Measurements from ENCODE around the gene NSUN7.
A peak's percentile ranks its signal among the peaks of the same experiment; 100 is the strongest.

The NSUN7 gene

DNA sequence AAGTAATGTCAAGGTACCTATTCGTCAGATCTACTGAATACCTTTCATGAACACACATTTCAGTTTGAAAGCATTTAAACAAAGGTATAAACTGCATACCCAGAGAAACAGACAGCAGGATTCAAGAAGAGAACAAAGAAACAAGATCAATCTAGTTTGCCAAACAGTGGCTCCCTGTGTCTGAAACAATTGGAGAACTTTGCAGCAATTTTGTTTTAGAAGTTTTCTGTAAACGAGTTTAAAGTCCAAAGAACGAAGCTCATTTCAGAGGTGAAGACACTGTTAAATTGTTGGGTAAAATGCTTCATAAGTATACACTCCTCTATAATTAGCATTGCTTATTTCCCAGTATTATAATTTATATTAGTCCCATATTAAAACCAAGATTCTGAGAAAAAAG is 21.4 kb upstream of the NSUN7 start:
- Mint-ChIP-seq H3K36me3 (ENCODE audit: low read depth) (no peaks in the 10 kb centered on the region), H3K9me3 (no peaks in the 10 kb centered on the region), H3K27ac (no peak overlapping the region), H3K27me3 (peaks cover 6% of the 10 kb centered on the region), H3K4me1 (ENCODE audit: low read depth) (peaks cover 18% of the 10 kb centered on the region), H3K4me3 (no peak overlapping the region)

- Mint-ChIP-seq H3K27ac (no peak overlapping the region), H3K4me1 (ENCODE audit: low read depth) (peaks cover 18% of the 10 kb centered on the region), H3K36me3 (ENCODE audit: low read depth) (no peaks in the 10 kb centered on the region), H3K27me3 (peaks cover 6% of the 10 kb centered on the region), H3K9me3 (no peaks in the 10 kb centered on the region), H3K4me3 (no peak overlapping the region)
Observed at GRCh38 chr4:40729555-40729954, 20.2 kb upstream of the NSUN7 start.

DNA sequence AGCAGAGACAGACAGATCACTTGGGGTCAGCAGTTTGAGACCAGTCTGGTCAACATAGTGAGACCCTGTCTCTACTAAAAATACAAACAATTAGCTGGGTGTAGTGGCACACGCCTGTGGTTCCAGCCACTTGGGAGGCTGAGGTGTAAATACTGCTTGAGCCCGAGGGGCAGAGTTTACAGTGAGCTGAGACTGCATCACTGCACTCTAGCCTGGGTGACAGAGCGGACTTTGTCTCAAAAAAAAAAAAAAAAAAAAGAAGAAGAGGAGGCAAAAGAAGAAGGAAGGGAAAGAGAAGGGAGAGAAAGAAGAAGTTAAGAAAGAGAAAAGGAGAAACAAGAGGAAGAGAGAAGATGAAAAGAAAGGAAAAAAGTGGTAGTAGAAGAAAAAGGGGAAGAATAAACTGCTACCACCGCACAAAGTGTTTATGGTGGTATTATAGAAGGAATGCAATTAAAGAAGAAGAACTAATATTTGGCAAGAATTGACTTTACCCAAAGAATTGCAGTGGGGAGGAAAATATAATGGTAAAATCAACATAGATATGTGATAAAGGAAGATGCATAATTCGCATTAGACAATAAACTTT is 19.6 kb upstream of the NSUN7 start:
- no peaks in the 10 kb centered on the region for H3K36me3 Mint-ChIP-seq (ENCODE audit: low read depth)
- no peaks in the 10 kb centered on the region for H3K9me3 Mint-ChIP-seq
- H3K27me3 Mint-ChIP-seq: peaks cover 11% of the 10 kb centered on the region
- no peak overlapping the region for H3K27ac Mint-ChIP-seq
- no peak overlapping the region for H3K4me3 Mint-ChIP-seq
- peaks cover 18% of the 10 kb centered on the region for H3K4me1 Mint-ChIP-seq (ENCODE audit: low read depth)

DNA sequence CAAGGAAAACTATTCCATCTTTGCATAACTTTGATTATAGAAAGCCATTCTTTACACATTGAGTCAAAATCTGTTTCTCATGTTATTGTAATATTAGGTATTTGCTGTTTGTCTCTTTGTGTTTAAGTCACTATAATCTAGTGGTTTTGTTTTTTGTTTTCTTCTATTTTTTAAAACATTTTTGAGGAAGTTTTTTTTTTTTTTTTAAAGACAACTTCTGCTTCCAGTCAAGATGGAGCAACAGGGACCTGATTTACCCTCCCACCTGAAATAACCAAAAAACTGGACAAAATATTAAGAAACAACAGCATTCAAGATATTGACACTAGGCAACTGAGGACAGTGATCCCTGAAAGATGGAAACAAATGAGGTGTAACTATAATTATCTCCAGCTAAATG is 18.4 kb upstream of the NSUN7 start:
- peak overlapping the region; percentile 19 for H3K27ac Mint-ChIP-seq
- no peaks in the 10 kb centered on the region for H3K36me3 Mint-ChIP-seq (ENCODE audit: low read depth)
- peaks cover 11% of the 10 kb centered on the region for H3K27me3 Mint-ChIP-seq
- peaks cover 18% of the 10 kb centered on the region for H3K4me1 Mint-ChIP-seq (ENCODE audit: low read depth)
- H3K4me3 Mint-ChIP-seq: no peak overlapping the region
- H3K9me3 Mint-ChIP-seq: no peaks in the 10 kb centered on the region

GRCh38 chr4:40731792-40732245 is 17.9 kb upstream of the NSUN7 start:
- Mint-ChIP-seq H3K36me3 (ENCODE audit: low read depth) (no peaks in the 10 kb centered on the region), H3K27me3 (peaks cover 11% of the 10 kb centered on the region), H3K4me1 (ENCODE audit: low read depth) (peaks cover 18% of the 10 kb centered on the region), H3K9me3 (no peaks in the 10 kb centered on the region), H3K4me3 (no peak overlapping the region), H3K27ac (peak overlapping the region; percentile 19)

- Mint-ChIP-seq H3K27ac (no peak overlapping the region), H3K9me3 (no peaks in the 10 kb centered on the region), H3K4me3 (no peak overlapping the region), H3K36me3 (ENCODE audit: low read depth) (no peaks in the 10 kb centered on the region), H3K27me3 (peaks cover 12% of the 10 kb centered on the region), H3K4me1 (ENCODE audit: low read depth) (peaks cover 18% of the 10 kb centered on the region)
Observed at GRCh38 chr4:40733752-40734151, 16.0 kb upstream of the NSUN7 start.

DNA sequence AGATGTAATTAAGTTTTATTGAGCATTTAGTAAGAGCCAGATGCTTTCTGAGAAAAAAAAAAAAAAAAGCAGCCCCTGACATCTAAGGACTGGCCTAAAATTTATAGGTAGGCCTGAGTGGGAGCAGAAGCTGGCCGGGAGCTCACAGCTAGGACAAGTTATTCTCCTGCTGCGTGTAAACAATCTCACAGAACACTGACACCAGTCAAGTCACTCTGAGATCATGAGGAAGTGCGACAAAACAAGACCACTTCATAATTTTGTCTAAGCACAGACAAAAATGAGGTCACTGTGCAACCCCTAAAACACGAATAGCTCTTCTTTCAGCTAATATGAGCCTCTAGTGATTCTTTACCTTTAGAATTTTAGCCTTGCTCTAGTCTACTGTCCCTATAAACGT is 15.3 kb upstream of the NSUN7 start:
- Mint-ChIP-seq H3K9me3 (no peaks in the 10 kb centered on the region), H3K36me3 (ENCODE audit: low read depth) (no peaks in the 10 kb centered on the region), H3K4me3 (no peak overlapping the region), H3K4me1 (ENCODE audit: low read depth) (peaks cover 18% of the 10 kb centered on the region), H3K27me3 (peaks cover 12% of the 10 kb centered on the region), H3K27ac (no peak overlapping the region)

- Mint-ChIP-seq H3K4me3 (no peak overlapping the region), H3K36me3 (ENCODE audit: low read depth) (no peaks in the 10 kb centered on the region), H3K9me3 (no peaks in the 10 kb centered on the region), H3K27me3 (peaks cover 14% of the 10 kb centered on the region), H3K27ac (no peak overlapping the region), H3K4me1 (ENCODE audit: low read depth) (peaks cover 12% of the 10 kb centered on the region)
Observed at GRCh38 chr4:40736910-40737309, 12.8 kb upstream of the NSUN7 start.

DNA sequence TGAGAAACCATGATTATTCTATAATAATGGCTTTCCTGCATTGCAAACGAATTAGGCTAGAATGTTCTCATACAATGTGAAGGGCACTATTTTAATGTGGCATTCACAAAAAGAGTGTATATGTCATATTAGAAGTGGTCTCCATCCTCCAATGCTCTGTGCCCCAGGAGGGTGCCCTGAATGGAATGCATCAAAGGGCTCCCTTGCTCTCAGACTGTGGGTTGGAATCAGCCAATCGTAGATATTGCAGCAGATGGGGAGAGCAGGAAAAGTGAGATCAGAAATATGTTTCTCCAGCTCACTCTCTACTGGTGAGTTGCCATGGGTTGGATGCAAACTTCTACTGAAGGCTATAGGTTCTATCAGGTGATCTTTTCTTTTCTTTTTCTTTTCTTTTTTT is 11.9 kb upstream of the NSUN7 start:
- Mint-ChIP-seq H3K27ac (no peak overlapping the region), H3K4me1 (ENCODE audit: low read depth) (peaks cover 2% of the 10 kb centered on the region), H3K4me3 (no peak overlapping the region), H3K9me3 (no peaks in the 10 kb centered on the region), H3K27me3 (peaks cover 17% of the 10 kb centered on the region), H3K36me3 (ENCODE audit: low read depth) (no peaks in the 10 kb centered on the region)

DNA sequence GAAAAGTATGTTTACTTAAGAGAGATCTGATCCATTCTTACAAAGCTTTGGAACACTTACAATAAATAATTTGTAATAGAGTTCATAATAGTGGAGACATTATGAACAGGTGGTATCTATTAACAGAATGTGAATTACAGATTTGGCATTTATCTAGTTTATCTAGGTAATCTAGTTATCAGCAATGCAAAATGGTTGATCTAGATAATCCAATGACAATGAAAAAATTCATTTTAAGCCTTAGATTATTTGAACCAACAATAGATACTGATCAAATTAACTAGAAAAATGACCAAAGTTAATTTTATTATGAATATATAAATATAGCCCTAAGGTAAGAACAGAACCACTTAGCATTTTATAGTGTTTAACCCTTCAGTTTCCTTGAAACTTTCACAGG is 10.4 kb upstream of the NSUN7 start:
- no peaks in the 10 kb centered on the region for H3K36me3 Mint-ChIP-seq (ENCODE audit: low read depth)
- peaks cover 17% of the 10 kb centered on the region for H3K27me3 Mint-ChIP-seq
- no peaks in the 10 kb centered on the region for H3K4me1 Mint-ChIP-seq (ENCODE audit: low read depth)
- no peak overlapping the region for H3K4me3 Mint-ChIP-seq
- H3K27ac Mint-ChIP-seq: no peak overlapping the region
- H3K9me3 Mint-ChIP-seq: no peaks in the 10 kb centered on the region

GRCh38 chr4:40744218-40744617 is 5.5 kb upstream of the NSUN7 start:
- Mint-ChIP-seq H3K36me3 (ENCODE audit: low read depth) (no peaks in the 10 kb centered on the region), H3K4me1 (ENCODE audit: low read depth) (no peaks in the 10 kb centered on the region), H3K27ac (no peak overlapping the region), H3K9me3 (no peaks in the 10 kb centered on the region), H3K4me3 (no peak overlapping the region), H3K27me3 (peaks cover 9% of the 10 kb centered on the region)

DNA sequence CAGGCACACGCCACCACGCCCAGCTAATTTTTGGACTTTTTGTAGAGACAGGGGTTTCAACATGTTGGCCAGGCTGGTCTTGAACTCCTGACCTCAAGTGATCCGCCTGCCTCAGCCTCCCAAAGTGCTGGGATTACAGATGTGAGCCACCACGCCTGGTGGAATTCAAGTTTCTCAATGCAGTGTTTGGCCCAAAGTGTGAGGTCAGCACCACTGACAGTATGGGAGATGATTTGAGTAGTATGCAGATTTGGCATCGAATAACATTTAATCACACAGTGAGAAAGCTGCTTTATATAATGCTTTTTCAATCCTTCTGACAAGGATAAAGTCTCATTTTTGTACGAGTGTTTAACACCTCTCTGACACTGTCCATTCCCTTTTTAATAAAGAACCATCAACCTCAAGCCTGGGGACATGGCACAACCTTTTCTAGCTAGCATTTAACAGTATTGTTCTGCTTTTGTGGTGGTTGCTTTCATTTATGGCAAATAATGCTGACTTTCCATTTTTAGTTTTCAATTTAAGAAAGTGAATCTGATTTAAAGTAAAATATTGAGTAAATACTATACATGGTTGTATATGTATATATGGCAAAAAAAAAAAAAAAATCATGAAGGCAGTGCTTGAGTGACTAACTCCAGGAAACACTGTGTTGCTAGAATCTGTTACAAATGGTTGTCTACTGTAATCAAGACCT is 4.3 kb upstream of the NSUN7 start:
- H3K9me3 Mint-ChIP-seq: no peaks in the 10 kb centered on the region
- H3K27ac Mint-ChIP-seq: no peak overlapping the region
- peaks cover 3% of the 10 kb centered on the region for H3K4me1 Mint-ChIP-seq (ENCODE audit: low read depth)
- no peak overlapping the region for H3K4me3 Mint-ChIP-seq
- H3K36me3 Mint-ChIP-seq (ENCODE audit: low read depth): no peaks in the 10 kb centered on the region
- H3K27me3 Mint-ChIP-seq: peaks cover 11% of the 10 kb centered on the region

- Mint-ChIP-seq H3K9me3 (no peaks in the 10 kb centered on the region), H3K36me3 (ENCODE audit: low read depth) (no peaks in the 10 kb centered on the region), H3K27me3 (peaks cover 23% of the 10 kb centered on the region), H3K27ac (no peak overlapping the region), H3K4me1 (ENCODE audit: low read depth) (peaks cover 9% of the 10 kb centered on the region), H3K4me3 (no peak overlapping the region)
Observed at GRCh38 chr4:40747207-40747835, 2.4 kb upstream of the NSUN7 start.

- H3K27ac Mint-ChIP-seq: no peak overlapping the region
- peaks cover 34% of the 10 kb centered on the region for H3K27me3 Mint-ChIP-seq
- peaks cover 9% of the 10 kb centered on the region for H3K4me1 Mint-ChIP-seq (ENCODE audit: low read depth)
- no peaks in the 10 kb centered on the region for H3K36me3 Mint-ChIP-seq (ENCODE audit: low read depth)
- peaks cover 4% of the 10 kb centered on the region for H3K9me3 Mint-ChIP-seq
- H3K4me3 Mint-ChIP-seq: peak overlapping the region; percentile 68
Observed at GRCh38 chr4:40750461-40751258, 905 bp downstream of the NSUN7 start.

GRCh38 chr4:40755616-40756015 is 5.9 kb downstream of the NSUN7 start:
- Mint-ChIP-seq H3K4me3 (no peak overlapping the region), H3K9me3 (peaks cover 4% of the 10 kb centered on the region), H3K27ac (no peak overlapping the region), H3K4me1 (ENCODE audit: low read depth) (peaks cover 5% of the 10 kb centered on the region), H3K36me3 (ENCODE audit: low read depth) (no peaks in the 10 kb centered on the region), H3K27me3 (peaks cover 36% of the 10 kb centered on the region)

Measured in stimulated activated naive CD8-positive, alpha-beta T cell treated with anti-CD3 and anti-CD28 coated beads, Interleukin-15, Interleukin-2, amounts not matched to agents 100 ng/mL and 50 ng/mL, for 24 hours (primary cell).